ENCODE data around the gene PPP1R3C.

Gene PPP1R3C

DNA sequence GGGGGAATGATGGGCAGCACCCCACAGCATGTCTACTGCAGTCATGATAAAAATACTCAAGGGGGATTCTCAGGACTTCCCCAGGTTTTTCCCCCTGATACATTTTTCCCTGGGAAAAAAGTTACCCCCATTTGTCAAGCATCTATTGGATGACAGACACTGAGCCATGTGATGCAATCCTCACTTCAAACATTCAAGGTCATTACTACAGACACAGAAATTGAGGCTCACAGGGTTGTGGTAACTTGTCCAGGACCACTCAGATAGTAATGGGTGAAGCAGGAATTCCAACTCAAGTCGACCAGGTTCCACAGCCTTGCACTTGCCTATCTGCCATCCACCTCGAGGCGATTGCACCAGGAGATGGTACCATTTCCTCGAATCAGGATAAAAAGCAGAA, 31.7 kb downstream of the PPP1R3C start:
- no peak for DNase-seq (ENCODE audit: low spot score)

DNA sequence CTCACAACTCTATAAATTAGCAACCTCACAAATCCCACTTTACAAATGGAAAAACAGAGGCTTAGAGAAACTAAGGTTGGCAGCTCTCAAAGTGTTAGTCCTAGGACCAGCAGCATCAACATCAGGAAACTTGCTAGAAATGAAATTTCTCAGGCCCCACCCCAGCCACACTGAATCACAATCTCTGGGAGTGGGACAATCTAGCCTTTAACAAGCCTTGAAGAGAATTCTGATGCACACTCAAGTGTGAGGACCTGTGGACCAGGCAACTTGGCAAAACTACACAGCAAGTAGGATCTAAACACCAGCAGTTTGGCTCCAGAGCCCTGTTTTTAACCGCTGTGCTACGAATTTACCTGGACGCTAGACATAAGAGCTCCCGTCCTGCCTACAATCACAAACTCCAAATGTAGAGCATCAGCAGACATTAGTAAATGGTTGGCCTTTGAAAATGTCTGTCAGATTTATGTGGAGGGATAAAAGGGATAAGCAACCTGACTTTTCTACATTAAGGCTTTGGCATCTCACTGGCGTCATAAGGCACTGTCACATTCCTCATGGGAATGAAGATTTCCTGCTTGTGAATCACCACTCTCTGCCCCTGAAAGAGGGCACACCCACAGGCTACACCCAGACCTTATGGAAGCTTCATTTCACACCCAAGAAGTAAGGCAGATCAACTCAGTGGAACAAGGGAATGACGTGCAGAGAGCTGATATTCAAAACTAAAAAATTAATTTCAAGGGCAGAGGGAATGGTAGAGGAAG, 34.5 kb downstream of the PPP1R3C start:
- DNase-seq (ENCODE audit: low spot score), result peak; percentile 77

DNA sequence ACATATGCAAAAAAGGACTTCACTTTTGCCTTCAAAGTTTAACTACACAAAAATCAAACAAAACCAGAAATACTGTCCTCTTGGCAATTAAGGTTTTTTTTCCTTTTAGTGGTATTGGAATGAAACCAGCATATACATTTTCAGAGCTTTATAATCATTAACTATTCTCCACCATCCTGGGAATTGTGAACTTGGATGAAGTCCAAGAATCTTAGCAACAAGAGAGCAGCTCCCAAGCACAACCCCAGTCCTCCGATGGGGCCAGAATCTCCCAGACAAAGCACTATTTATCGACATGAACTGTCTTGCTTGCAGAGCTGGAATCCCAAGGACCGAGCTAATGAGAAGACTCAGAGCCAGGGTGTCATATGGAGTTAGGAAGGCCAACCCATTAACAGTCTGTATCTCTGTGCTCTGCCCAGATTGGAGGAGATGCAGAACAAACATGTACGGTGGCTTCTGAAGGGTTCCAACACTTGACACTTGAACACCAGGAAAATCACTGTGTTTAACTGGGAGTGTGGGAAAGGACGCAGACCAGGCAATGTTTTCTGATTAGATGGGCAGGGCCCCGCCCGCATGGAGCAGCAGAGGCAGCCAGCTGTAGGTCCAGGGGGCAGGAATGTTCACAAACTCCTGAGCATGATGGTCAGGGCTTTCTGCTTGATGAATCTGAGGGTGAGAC, 35.5 kb downstream of the PPP1R3C start:
- DNase-seq (ENCODE audit: low spot score), result no peak

DNA sequence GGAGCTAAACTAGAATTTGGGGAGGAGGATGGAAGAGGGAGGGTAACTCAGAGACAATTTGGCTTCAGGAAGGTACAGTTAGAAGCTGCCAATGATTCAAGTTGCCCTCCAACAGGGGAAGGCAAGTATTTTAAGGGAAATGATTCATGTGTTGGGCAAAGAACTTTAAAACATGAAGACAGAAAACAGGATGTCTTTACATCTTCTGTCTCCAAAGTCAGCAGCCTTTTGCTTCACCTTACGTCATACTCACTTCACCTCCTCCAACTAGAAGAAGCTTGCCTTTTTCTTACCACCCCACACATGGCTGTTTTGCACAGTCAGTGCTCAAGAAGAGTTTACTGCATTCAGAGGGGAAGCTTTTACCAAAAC, 36.1 kb downstream of the PPP1R3C start:
- DNase-seq (ENCODE audit: low spot score), result peak; percentile 34

DNA sequence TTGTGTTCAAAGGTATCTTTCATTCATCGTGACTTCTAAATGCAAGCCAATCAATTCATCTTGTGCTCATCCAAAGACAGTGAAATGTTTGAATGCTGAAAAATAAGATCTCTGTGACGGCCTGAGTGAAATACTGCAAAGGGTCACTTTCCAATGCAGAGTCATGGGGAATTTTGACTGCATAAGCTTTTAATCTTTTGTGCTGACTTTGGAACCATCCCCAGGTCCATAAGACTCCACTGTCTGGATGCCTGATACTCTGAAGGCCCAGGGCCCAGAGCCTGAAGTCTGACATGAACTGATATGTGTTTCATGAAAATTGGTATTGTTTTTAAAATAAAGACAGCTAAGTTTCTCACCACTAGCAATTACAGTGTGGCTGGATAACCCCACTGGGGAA, 39.0 kb downstream of the PPP1R3C start:
- no peak for DNase-seq (ENCODE audit: low spot score)

DNA sequence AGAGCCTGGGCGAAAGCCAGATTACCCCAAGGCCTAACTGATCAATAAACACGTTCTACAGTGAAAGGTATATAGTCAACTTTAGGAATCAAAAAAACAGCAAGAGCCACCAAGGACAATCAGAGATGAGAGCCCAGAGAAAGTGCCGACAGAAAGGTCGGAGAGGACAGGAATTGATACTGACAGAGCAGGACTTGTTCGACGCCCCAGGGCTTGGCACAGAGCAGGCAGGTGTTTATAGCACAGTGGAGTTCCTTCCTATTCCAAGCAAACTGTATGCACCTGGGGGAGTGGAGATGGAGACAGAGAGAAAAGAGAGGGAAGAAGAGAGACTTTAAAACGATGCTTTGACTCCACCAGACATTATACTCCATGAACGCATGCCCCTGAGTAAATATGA, 39.5 kb downstream of the PPP1R3C start:
- no peak for DNase-seq (ENCODE audit: low spot score)

DNA sequence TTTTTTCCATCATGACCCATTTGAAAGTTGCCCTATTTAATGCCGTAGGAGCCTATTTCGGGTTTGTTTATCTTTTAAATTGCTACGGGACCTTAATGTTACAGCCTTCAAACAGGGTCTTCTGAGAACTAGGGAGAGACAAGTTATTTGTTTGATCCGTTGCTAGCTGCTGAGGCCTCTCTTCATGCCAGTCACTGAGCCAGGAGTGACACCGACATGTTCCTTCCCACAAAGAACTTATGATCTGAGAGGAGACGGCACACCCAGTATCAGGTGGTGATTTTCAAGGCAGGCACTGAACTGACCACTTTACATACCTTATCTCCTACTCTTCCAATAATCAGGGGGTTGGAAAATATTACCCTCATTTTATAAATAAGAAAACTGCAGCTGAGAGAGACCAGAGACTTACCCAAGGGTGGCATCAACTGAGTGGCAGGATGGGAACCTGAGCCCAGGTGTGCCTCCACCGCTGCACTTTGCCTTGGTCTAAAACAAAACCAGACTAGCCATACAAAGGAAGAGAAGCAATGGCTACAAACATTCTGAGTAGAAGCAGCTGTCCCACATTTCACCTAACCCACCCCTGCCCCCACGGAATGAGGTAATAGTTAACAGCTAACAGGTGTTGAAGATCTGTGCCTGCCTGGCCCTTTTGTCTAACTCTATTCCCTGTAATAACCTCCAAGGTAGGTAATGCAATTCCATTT, 40.5 kb downstream of the PPP1R3C start:
- DNase-seq (ENCODE audit: low spot score), result no peak

DNA sequence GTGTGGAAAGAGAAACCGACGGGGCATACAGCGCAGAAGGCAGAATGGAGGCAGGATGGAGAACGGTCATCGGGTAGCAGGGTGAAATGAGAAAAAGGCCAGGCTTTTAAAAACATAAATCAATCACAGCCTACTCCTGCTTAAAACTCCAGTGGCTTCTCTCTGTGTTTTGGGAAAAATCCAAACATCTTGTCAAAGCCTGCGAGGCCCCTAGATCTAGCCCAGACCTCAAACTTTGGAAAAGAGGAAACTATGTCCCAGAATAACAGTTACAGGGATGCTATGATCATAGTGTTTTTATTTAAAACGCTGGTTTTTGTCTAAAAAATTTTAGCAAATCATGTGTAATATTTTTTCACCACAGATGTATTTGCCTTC, 41.1 kb downstream of the PPP1R3C start:
- DNase-seq (ENCODE audit: low spot score), result no peak

DNA sequence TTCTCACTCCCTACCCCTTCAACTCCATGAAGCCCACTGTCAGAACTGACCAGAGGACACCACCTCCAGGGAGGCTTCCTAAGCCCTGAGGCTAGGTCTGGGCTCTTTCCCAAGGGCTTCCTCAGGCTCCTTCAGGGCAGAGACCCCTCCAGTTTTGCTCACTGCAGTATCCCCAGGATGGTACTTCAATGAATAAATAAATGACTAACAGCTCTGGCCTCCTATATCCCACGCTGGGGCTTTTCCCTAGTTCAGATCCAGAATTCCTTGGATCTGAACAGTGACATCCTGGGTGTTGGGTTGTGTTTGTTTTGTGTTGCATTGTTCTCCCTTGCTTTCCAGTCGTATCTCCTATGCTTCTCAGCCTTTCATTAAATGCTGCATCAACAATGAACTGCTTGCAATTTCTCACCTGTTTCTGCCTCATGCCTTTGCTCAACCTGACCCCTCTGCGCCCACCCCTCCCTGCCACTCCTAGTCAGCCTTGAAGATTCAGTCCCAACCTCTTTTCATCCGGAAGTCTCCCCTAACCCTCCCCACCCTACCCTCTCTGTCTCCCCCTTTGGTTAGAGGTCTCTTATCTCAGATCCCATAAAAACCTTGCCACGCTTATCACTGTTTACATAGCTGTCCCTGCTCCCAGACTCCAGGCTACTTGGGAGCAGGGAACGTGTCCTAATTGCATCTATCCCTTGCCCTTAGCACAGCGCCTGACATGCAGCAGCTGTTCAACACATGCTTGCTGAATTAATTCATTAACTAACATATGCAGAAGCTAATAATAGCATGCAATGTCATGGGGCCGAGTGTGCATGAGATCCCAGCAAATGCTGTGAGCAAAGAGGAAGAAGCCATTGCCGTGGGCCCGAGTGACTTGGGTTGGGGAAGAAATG, 41.7 kb downstream of the PPP1R3C start:
- no peak for DNase-seq (ENCODE audit: low spot score)

DNA sequence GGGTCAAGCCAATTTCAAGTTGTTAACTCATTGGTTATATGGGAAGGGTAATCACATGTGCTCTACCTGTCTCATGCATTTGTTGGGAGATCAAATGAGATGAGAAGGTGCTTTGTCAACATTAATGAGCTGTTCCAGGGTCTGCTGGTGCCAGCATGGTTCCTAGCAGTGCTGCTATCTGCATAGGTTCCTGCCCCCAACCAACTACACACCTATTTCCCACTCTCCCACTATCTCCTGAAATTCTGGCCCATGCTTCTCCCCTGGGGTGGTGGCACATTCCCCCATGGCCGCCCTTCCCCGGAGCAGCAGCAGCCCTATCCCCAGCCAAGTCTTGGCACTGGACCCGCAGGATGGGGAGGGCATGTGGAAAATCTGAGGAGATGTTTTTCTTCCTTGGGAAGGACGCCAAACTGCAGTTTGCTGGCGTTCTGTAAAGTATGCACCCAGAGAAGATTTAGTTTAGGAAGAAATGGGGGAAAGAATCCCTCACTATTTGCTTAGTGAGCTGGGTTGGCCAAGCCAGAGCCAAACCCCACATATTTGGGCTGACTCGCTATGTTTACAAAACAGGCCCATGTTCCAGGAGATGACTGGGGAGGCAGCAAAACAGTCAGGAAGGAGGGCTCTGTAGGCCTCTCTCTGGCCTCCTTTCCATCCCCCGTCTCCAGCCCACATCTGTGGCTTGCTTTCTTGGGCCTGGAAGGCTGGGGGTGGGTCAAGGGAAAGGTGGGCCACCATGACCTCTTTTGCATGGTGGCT, 42.5 kb downstream of the PPP1R3C start:
- DNase-seq (ENCODE audit: low spot score), result peak; percentile 83

DNA sequence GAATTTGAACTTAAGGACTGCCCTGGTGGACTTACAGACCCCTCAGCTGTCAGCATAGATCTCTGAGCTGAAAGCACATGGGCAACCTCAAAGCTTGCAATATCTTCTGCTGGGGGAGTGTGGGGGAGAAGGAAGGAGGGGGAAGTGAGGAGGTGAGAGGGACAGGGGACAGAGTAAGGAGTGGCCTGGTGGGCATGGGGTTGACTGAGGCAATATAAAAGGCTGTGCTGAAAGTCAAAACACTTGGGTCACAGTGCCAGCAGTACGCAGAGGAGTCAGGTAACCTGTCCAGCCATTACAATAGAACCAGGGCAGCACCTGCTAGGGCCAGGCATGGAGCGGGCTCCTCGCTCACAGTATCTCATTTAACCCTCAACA, 43.2 kb downstream of the PPP1R3C start:
- DNase-seq (ENCODE audit: low spot score), result no peak

DNA sequence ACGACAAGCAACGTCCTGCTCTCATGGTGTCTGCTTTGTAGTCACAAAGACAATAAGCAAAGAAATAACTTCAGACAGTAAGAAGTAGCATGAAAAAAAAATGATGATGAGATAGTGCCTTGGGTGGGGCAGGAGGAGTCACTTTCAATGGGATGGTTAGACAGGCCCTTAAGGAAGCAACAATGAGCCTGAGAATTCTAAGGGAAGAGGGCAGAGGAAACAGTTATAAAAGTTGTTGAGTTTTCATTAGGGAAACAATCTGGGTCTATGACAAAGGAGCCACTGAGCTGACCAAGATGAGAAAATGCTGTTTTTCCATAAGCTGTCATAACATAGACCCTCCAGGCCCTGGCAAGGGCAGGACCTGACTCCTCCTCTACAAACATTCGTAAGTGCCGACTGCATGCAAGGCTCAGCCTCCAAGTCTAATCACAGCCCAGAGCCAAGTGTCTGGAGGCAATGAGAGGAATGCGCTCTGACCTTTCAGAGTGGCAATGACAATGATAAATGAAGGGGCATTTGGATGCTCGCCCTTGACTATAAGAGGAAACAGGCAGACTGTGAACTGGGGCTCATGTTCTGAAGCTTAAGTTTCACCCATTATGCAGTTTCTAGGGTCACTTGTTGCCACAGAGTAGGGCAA, 43.7 kb downstream of the PPP1R3C start:
- DNase-seq (ENCODE audit: low spot score), result peak; percentile 68

DNA sequence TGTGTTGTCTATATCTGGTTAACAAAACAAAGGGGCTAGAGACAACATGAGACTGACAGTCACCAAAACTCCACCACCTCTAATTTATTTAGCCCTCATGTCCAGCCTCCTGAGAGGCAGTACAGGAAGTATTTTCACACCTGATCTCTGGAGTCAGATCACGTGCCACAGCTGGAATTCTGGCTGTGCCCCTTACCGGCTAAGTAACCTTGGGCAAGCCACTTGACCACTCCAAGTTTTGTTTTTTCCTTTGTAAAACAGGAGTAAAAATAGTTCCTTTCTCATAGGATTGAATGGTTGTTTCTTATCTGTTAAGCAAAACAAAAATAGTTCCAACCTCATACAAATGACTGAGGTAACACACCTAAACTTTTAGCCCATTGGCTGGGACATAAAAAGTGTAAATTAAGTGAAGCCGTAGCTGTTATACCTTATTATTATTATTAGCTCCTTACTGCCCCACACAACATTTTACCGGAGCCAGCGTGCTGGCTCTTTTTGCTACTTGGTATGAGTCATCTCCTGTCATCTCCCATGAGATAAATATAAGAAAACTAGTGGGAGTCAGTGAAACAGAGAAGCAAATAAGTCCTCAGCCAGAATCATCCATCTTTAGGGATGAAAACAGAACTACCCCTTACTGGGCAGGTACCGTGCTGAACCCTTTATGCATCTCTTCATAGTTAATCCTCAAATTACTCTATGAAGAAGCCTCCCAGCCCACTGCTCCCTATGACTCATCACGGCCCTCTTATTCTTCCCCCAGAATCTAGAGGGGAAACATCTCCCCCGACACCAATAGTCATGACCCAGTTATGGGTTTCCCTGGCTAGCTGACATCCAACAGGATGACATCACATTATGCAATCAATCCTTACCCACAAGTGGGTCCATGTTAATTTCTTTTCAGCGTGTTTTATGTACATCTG, 44.9 kb downstream of the PPP1R3C start:
- DNase-seq (ENCODE audit: low spot score), result peak; percentile 56

DNA sequence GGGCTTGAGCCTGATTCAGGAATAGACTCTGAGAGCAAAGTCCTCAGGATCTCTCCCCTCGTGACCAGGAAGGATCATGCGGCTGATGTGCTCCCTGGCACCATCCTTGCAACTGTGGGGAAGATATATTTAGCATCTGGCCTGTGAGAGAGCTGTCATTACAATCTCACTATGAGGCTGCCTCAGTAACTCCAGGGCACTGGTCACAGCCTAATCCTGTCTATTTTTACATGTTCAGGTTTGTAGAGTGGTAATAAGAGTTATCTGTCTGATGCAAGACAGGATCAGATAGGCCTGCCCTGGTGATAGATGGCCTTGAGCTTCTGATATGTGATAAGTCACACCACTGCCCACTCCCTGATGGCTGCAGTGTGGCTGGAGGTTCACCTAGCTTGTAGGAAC, 50.7 kb downstream of the PPP1R3C start:
- DNase-seq (ENCODE audit: low spot score), result no peak

DNA sequence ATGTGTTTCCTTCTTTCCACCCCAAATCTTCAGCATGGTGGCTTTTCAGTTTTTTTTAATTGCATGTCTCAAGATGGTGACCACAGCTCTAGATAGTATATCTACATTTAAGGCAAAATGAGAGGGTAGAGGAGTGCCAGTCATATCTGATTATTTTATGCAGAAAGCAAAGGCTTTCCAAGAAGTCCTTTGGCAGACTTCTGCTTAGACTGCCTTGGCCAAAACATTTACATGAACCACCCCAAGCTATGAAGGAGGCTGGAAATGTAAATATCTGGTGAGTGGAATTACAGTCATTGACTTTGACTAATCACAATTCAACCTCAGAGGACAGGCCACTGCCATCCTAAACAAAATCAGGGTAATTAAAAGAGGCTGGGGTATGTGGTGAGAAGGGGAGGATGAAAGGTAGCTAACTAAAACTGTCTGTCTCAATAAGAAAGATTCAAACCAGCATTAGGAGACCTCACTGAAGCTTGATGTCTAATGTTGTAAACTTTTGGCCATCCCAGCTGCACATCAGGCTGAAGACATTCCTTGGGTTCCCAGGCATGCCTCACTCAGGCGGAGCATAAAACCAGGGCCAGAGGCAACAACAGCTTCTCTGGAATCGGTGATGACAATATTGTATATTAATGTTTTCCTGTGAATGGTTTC, 53.4 kb downstream of the PPP1R3C start:
- peak; percentile 86 for DNase-seq (ENCODE audit: low spot score)

Measured in AG20443 (cell line).